PC-9 (cell line): ENCODE data around the gene SHROOM3.

Source experiments
- EZH2 ChIP-seq: fragments of 200-600 bp; sonication (generic); IDR thresholded peaks from 2 replicates; pipeline ENCODE4 v1.8.0; 2017; ENCODE audit warnings: antibody characterized with exemption, low read depth
- TF ChIP-seq, protein P1 (sequence below): fragments of 200-600 bp; sonication (generic); conservative IDR thresholded peaks from 2 replicates; pipeline ENCODE4 v1.6.1; 2017; ENCODE audit warnings: mixed run types, antibody characterized with exemption, mild to moderate bottlenecking, moderate library complexity

DNA sequence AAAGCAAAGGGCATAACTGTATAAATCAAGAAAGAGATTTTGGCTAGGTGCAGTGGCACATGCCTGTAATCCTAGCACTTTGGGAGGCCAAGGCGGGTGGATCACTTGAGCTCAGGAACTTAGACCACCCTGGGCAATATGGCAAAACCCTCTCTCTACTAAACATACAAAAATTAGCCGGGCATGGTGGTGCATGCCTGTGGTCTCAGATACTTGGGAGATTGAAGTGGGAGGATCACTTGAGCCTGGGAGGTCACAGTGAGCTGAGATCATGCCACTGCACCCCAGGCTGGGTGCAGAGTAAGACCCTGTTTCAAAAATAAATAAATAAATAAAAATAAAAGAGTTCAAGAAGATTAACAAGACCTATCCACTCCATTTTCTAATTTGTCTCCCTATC is 235.6 kb downstream of the SHROOM3 start:
- TF ChIP-seq, protein P1, sequence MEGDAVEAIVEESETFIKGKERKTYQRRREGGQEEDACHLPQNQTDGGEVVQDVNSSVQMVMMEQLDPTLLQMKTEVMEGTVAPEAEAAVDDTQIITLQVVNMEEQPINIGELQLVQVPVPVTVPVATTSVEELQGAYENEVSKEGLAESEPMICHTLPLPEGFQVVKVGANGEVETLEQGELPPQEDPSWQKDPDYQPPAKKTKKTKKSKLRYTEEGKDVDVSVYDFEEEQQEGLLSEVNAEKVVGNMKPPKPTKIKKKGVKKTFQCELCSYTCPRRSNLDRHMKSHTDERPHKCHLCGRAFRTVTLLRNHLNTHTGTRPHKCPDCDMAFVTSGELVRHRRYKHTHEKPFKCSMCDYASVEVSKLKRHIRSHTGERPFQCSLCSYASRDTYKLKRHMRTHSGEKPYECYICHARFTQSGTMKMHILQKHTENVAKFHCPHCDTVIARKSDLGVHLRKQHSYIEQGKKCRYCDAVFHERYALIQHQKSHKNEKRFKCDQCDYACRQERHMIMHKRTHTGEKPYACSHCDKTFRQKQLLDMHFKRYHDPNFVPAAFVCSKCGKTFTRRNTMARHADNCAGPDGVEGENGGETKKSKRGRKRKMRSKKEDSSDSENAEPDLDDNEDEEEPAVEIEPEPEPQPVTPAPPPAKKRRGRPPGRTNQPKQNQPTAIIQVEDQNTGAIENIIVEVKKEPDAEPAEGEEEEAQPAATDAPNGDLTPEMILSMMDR: no peak
- TF ChIP-seq EZH2: no peak
